Testis (tissue), 2 donors: Measurements from ENCODE around the gene CACNA1I.

Experiments
- POLR2A ChIP-seq: fragments of 450-650 bp; IDR thresholded peaks from one replicate; pipeline ENCODE4 v1.6.1; 2017; ENCODE audit warnings: antibody characterized with exemption, mild to moderate bottlenecking, moderate library complexity
- TF ChIP-seq, protein P1 (sequence below), 3 experiments: fragments of 450-650 bp in 2 of 3; fragments of 200-600 bp in 1 of 3; sonication (generic) in 1 of 3; IDR thresholded peaks; one replicate each; pipeline ENCODE4 v1.5.1; 2016 to 2019; ENCODE audit warnings: antibody characterized with exemption in 3 of 3, mild to moderate bottlenecking in 2 of 3, moderate library complexity in 1 of 3

GRCh38 chr22:39568278-39568981, 2.1 kb upstream of the CACNA1I start:
- TF ChIP-seq, protein P1, sequence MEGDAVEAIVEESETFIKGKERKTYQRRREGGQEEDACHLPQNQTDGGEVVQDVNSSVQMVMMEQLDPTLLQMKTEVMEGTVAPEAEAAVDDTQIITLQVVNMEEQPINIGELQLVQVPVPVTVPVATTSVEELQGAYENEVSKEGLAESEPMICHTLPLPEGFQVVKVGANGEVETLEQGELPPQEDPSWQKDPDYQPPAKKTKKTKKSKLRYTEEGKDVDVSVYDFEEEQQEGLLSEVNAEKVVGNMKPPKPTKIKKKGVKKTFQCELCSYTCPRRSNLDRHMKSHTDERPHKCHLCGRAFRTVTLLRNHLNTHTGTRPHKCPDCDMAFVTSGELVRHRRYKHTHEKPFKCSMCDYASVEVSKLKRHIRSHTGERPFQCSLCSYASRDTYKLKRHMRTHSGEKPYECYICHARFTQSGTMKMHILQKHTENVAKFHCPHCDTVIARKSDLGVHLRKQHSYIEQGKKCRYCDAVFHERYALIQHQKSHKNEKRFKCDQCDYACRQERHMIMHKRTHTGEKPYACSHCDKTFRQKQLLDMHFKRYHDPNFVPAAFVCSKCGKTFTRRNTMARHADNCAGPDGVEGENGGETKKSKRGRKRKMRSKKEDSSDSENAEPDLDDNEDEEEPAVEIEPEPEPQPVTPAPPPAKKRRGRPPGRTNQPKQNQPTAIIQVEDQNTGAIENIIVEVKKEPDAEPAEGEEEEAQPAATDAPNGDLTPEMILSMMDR (IDR thresholded peaks at IDR 0.05): no peak
- no peak for TF ChIP-seq POLR2A
